ENCODE data around the gene RCC1.
"Not testable (repeated sequence)": the region's sequence is repeated elsewhere in the genome, so short reads cannot be mapped to it uniquely, and the experiment has no call there.

Gene RCC1

DNA sequence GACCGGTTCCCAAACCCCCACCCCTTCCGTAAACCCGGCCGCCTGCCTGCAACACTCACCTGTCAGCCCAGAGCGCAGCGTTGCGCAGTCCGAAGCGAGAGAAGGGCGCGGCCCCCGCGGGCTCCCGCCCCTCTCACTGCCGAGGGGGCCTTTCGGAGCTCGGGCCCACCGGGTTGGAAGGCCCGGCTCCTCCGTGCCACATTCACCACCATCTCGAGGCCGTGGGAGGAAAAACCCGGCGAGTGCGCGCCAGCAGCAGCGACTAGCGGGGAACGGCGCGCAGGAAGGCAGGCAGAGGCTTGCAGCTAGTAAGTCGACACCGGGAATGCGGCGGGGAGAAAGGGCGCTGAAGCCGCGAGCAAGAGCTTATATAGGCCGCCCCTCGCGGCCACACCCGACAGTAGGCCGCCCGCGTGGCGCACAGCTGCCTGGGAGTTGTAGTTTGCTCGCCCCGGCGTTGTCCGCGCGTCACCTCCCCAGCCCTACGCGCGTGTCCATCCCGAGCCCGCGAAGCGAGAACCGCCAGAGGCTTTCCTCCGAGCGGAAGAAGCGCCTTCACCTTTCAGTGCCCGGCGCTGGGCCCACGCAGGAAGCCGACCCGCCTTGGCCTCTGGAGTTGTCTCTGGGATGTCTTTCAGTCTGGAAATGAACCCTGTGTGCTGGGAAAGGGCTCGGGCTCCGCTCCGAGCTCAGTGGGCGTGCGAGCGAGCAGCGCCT lies 75.8 kb downstream of the RCC1 start:
- H3K4me1 ChIP-seq (ENCODE audit: control insufficient read depth in 5 of 5, insufficient read depth in 5 of 5, low read length in 5 of 5) = peaks cover 0 to 47% (median 32%) of the 10 kb centered on the region in 5 donors
- H3K9ac ChIP-seq (ENCODE audit: low read length in 5 of 5) = peak overlapping the region; percentile 86 to 95 (median 90)
- peaks cover 14 to 37% (median 33%) of the 10 kb centered on the region in 5 donors for H3K36me3 ChIP-seq (ENCODE audit: control insufficient read depth in 5 of 5, insufficient read depth in 5 of 5, low read length in 5 of 5)
- H3K27me3 ChIP-seq (ENCODE audit: control insufficient read depth in 5 of 5, insufficient read depth in 4 of 5, low read length in 5 of 5) = no peaks in the 10 kb centered on the region
- H3K4me3 ChIP-seq (ENCODE audit: low read depth in 1 of 5, low read length in 5 of 5) = peak overlapping the region; percentile 84 to 98 (median 93)
- no peaks in the 10 kb centered on the region for H3K9me3 ChIP-seq (ENCODE audit: control insufficient read depth in 5 of 5, low read length in 5 of 5)
- peak overlapping the region; percentile 91 for H3K27ac ChIP-seq (ENCODE audit: low read depth, low read length)

DNA sequence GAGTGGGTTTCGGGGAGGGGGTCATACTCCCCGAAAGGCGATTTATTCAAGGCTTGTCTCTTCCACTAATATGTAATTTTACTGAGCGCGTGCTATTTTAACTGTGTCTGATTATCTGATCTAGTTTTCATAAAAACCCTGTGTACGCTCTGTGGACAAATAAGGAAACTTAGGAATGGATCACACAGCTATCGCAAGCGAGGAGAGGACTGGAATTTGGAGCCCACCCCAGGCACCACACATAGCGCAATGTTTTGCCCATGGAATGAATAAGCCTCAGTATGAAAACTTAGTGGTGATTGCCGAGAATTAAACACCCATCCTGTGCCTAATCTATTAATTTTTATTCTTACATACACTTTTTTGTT lies 76.4 kb downstream of the RCC1 start:
- Histone ChIP-seq H3K4me1 (ENCODE audit: control insufficient read depth in 5 of 5, insufficient read depth in 5 of 5, low read length in 5 of 5) (peaks cover 0 to 47% (median 32%) of the 10 kb centered on the region in 5 donors), H3K9me3 (ENCODE audit: control insufficient read depth in 5 of 5, low read length in 5 of 5) (no peaks in the 10 kb centered on the region), H3K27ac (ENCODE audit: low read depth, low read length) (peak overlapping the region; percentile 91)

DNA sequence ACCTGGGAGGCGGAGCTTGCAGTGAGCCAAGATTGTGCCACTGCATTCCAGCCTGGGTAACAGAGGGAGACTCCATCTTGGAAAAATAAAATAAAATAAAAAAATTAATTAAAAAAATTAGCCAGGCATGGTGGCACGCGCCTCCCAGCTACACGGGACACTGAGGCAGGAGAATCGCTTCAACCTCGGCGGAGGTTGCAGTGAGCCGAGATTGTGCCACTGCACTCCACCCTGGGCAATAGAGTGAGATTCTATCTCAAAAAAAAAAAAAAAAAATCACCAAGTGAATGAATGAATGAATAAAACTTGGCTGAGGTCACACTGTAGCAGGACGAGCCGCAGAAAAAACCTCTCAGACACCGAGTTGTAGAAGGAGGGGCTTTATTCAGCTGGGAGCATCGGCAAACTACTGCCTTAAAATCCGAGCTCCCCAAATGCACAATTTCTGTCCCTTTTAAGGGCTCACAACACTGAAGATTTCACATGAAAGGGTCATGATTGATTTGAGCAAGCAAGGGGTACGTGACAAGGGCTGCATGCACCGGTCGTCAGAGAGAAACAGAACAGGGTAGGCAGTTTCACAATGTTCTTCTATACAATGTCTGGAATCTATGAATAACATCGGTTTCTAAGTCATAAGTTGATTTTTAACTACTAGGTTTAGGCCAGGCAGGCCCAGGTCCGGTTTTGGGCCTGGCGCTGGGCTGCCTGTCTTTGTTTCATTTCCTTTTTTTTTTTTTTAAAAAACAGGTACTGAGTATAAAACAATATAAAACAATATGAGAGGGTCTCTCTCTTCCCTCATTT lies 80.9 kb downstream of the RCC1 start:
- peaks cover 7 to 33% (median 24%) of the 10 kb centered on the region in 5 donors for H3K4me1 ChIP-seq (ENCODE audit: control insufficient read depth in 5 of 5, insufficient read depth in 5 of 5, low read length in 5 of 5)
- H3K9ac ChIP-seq (ENCODE audit: low read length in 5 of 5); H3K27ac ChIP-seq (ENCODE audit: low read depth, low read length); H3K4me3 ChIP-seq (ENCODE audit: low read depth in 1 of 5, low read length in 5 of 5); H3K27me3 ChIP-seq (ENCODE audit: control insufficient read depth in 5 of 5, insufficient read depth in 4 of 5, low read length in 5 of 5); H3K9me3 ChIP-seq (ENCODE audit: control insufficient read depth in 5 of 5, low read length in 5 of 5); H3K36me3 ChIP-seq (ENCODE audit: control insufficient read depth in 5 of 5, insufficient read depth in 5 of 5, low read length in 5 of 5): not testable (repeated sequence)

More for the DNA sequence above, 76.4 kb downstream of the RCC1 start:
- Histone ChIP-seq H3K27me3 (ENCODE audit: control insufficient read depth in 5 of 5, insufficient read depth in 4 of 5, low read length in 5 of 5) (no peaks in the 10 kb centered on the region), H3K36me3 (ENCODE audit: control insufficient read depth in 5 of 5, insufficient read depth in 5 of 5, low read length in 5 of 5) (peaks cover 9 to 32% (median 27%) of the 10 kb centered on the region in 5 donors), H3K9ac (ENCODE audit: low read length in 5 of 5) (peak overlapping the region; percentile 70 to 95 (median 86)), H3K4me3 (ENCODE audit: low read depth in 1 of 5, low read length in 5 of 5) (peak overlapping the region; percentile 72 to 94 (median 92))

Data from subcutaneous abdominal adipose tissue (tissue), 5 donors.